Esophagus (tissue), 2 donors: Measurements from ENCODE around the gene TCHH. TPM values are rescaled to one million over a fixed set of nuclear protein-coding genes. Genes with fewer than 3 reads are reported as not detected.

ENCODE experiments used
- H3K27ac ChIP-seq, 2 donors: one replicate each; pipeline ENCODE4 v1.5.1; 2013; ENCODE audit warnings: low read depth in 2 of 2, mild to moderate bottlenecking in 2 of 2, inconsistent platforms in 1 of 2, low read length in 1 of 2, moderate library complexity in 1 of 2
- H3K27me3 ChIP-seq, 2 donors: one replicate each; pipeline ENCODE4 v1.6.1; 2013; ENCODE audit warnings: low read length in 2 of 2, control low read depth in 1 of 2, mild to moderate bottlenecking in 1 of 2; ENCODE audit not compliant: insufficient read depth in 2 of 2, control insufficient read depth in 1 of 2
- H3K36me3 ChIP-seq, 2 donors: one replicate each; pipeline ENCODE4 v1.6.1; 2013; ENCODE audit warnings: low read length in 1 of 2; ENCODE audit not compliant: control insufficient read depth in 2 of 2, insufficient read depth in 2 of 2
- H3K4me1 ChIP-seq, 2 donors: one replicate each; pipeline ENCODE4 v1.6.1; 2013; ENCODE audit warnings: low read length in 1 of 2; ENCODE audit not compliant: control insufficient read depth in 2 of 2, insufficient read depth in 2 of 2
- H3K4me3 ChIP-seq, 2 donors: one replicate each; pipeline ENCODE4 v1.5.1; 2013; ENCODE audit warnings: low read length in 2 of 2, mild to moderate bottlenecking in 2 of 2, low read depth in 1 of 2, moderate library complexity in 1 of 2
- H3K9me3 ChIP-seq, 2 donors: one replicate each; pipeline ENCODE4 v1.6.1; 2013; ENCODE audit warnings: mild to moderate bottlenecking in 2 of 2, low read depth in 1 of 2, low read length in 1 of 2, moderate library complexity in 1 of 2; ENCODE audit not compliant: control insufficient read depth in 2 of 2, insufficient read depth in 1 of 2
- WGBS, 2 donors: extraction: QIAGEN DNeasy Blood & Tissue Kit; methylation state at CpG; one replicate each; pipeline ENCODE4 v1.1.7; 2013; 5-methylcytosine and 5-hydroxymethylcytosine counted together
- polyA plus RNA-seq, 2 donors: library from polyadenylated mRNA; stranded (reverse); fragments of 200-250 nt; gene quantifications; one replicate each; pipeline ENCODE4 v1.2.3, GENCODE V29; 2013
- donor health status: healthy with polysubstance abuse.
- donor health status: Bipolar disorder and iron deficiency.

The TCHH gene
- polyA plus RNA-seq, 2 donors = 0.13 to 0.33 TPM

GRCh38 chr1:152078831-152079441 is 36.3 kb downstream of the TCHH start:
- WGBS, 2 donors = 86 to 88% methylated on average over 24 of the region's 24 CpGs
- Histone ChIP-seq H3K36me3 (no peaks in the 10 kb centered on the region), H3K4me3 (no peak overlapping the region), H3K27ac (no peak overlapping the region), H3K9me3 (peaks cover 0 to 2% of the 10 kb centered on the region in 2 donors), H3K27me3 (no peaks in the 10 kb centered on the region), H3K4me1 (no peaks in the 10 kb centered on the region)

- no peak overlapping the region for H3K27ac ChIP-seq
- 76 to 77% methylated on average over 3 of the region's 3 CpGs for WGBS, 2 donors
Measured at GRCh38 chr1:152072311-152072710, 42.9 kb downstream of the TCHH start.

GRCh38 chr1:152071123-152071522 is 44.1 kb downstream of the TCHH start:
- WGBS, 2 donors = 66 to 76% methylated on average over 3 of the region's 3 CpGs
- no peak overlapping the region for H3K4me3 ChIP-seq

More at GRCh38 chr1:152072311-152072710, 42.9 kb downstream of the TCHH start:
- no peaks in the 10 kb centered on the region for H3K4me1 ChIP-seq
- peaks cover 0 to 2% of the 10 kb centered on the region in 2 donors for H3K9me3 ChIP-seq
- no peak overlapping the region for H3K4me3 ChIP-seq
- H3K27me3 ChIP-seq = no peaks in the 10 kb centered on the region
- no peaks in the 10 kb centered on the region for H3K36me3 ChIP-seq

GRCh38 chr1:152067929-152068328 is 47.3 kb downstream of the TCHH start:
- Histone ChIP-seq H3K27ac (no peak overlapping the region), H3K4me1 (no peaks in the 10 kb centered on the region), H3K9me3 (peaks cover 0 to 2% of the 10 kb centered on the region in 2 donors), H3K27me3 (no peaks in the 10 kb centered on the region), H3K36me3 (no peaks in the 10 kb centered on the region), H3K4me3 (no peak overlapping the region)
- WGBS, 2 donors = 59 to 75% methylated on average over 1 of the region's 1 CpG

More at GRCh38 chr1:152071123-152071522, 44.1 kb downstream of the TCHH start:
- H3K4me1 ChIP-seq = no peaks in the 10 kb centered on the region
- no peaks in the 10 kb centered on the region for H3K27me3 ChIP-seq
- H3K27ac ChIP-seq = no peak overlapping the region
- peaks cover 0 to 2% of the 10 kb centered on the region in 2 donors for H3K9me3 ChIP-seq
- no peaks in the 10 kb centered on the region for H3K36me3 ChIP-seq

GRCh38 chr1:152067150-152067549 is 48.1 kb downstream of the TCHH start:
- Histone ChIP-seq H3K27ac (no peak overlapping the region), H3K9me3 (peaks cover 0 to 2% of the 10 kb centered on the region in 2 donors), H3K4me3 (no peak overlapping the region), H3K4me1 (no peaks in the 10 kb centered on the region), H3K36me3 (no peaks in the 10 kb centered on the region), H3K27me3 (no peaks in the 10 kb centered on the region)

GRCh38 chr1:152061952-152062351 is 53.3 kb downstream of the TCHH start:
- no peaks in the 10 kb centered on the region for H3K27me3 ChIP-seq

More at GRCh38 chr1:152061952-152062351, 53.3 kb downstream of the TCHH start:
- Histone ChIP-seq H3K9me3 (no peaks in the 10 kb centered on the region), H3K27ac (no peak overlapping the region), H3K4me3 (no peak overlapping the region), H3K4me1 (no peaks in the 10 kb centered on the region), H3K36me3 (no peaks in the 10 kb centered on the region)

Other genes with a start within 250 kb of the TCHH start
- 1 to 10 TPM; 5.5 to 7.2 TPM for gene THEM4, start 205.9 kb downstream of the TCHH start, polyA plus RNA-seq
- gene S100A10, start 121.6 kb downstream of the TCHH start, polyA plus RNA-seq = 1,000 to 10,000 TPM; 1,247 to 2,455 TPM
- over 10,000 TPM in 1 of 2 donors, 1,000 to 10,000 TPM in 1; 5,583 to 11,944 TPM for gene S100A11, start 78.4 kb downstream of the TCHH start, polyA plus RNA-seq
- not detected for gene TCHHL1, start 26.4 kb downstream of the TCHH start, polyA plus RNA-seq
- gene RPTN, start 43.8 kb upstream of the TCHH start, polyA plus RNA-seq = 1 to 10 TPM in 1 of 2 donors, under 1 TPM in 1; 0.20 to 1.3 TPM
- under 1 TPM; 0.01 to 0.08 TPM for gene HRNR, start 108.7 kb upstream of the TCHH start, polyA plus RNA-seq
- 10 to 100 TPM in 1 of 2 donors, 1 to 10 TPM in 1; 1.8 to 34.7 TPM for gene FLG, start 209.8 kb upstream of the TCHH start, polyA plus RNA-seq
- gene FLG2, start 244.6 kb upstream of the TCHH start, polyA plus RNA-seq = under 1 TPM; 0.04 to 0.10 TPM